Lower leg skin (tissue), 3 donors: ENCODE results near the gene SLC24A5.

Experiments used
- CTCF ChIP-seq, 3 donors: fragments of 450-650 bp; IDR thresholded peaks; one replicate each; pipeline ENCODE4 v1.5.1; 2016; ENCODE audit warnings: antibody characterized with exemption in 3 of 3, mild to moderate bottlenecking in 3 of 3, moderate library complexity in 2 of 3
- POLR2A ChIP-seq, 2 donors: fragments of 450-650 bp; IDR thresholded peaks; one replicate each; pipeline ENCODE4 v1.6.1; 2016 to 2017; ENCODE audit warnings: antibody characterized with exemption in 2 of 2, mild to moderate bottlenecking in 1 of 2, moderate library complexity in 1 of 2

- TF ChIP-seq CTCF (IDR thresholded peaks at IDR 0.05) (no peak), POLR2A (IDR thresholded peaks at IDR 0.05) (no peak)
Measured at GRCh38 chr15:48186271-48186670, 65.5 kb downstream of the SLC24A5 start.
